Measurements from ENCODE around the gene ITGA6.

Gene ITGA6

DNA sequence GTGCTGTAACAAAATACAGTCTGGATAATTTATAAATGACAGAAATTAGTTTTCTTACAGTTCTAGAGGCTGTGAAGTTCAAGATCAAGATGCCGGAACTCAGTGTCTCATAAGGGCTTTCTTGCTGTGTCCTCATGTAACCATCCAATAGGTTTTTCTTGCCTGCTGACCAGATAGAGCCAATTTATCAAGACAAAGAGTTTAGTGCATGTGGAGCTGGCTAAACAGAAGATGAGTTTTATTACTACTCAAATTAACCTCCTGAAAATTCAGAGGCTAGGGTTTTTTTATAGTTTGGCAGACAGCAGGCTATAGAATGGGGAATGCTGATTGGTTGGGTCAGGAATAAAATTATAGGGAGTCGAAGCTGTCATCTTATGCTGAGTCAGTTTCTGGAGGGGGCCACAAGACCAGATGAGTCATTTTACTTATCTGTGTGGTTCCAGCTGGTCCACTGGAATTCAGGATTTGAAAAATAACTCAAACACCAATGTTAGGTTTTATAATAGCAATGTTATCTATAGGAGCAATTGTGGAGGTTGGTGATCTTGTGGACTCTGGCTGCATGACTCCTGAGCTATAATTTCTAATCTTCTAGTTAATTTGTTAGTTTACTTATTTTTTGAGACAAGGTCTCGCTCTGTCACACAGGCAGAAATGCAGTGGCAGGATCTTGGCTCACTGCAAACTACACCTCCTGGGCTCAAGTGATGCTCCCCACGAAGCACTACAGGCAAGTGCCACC is 125.3 kb downstream of the ITGA6 start:
- DNase-seq (ENCODE audit: extremely low spot score, insufficient read length, low read depth), result no peak
- FAIRE-seq, result no peak

GRCh38 chr2:172554352-172555271 is 127.2 kb downstream of the ITGA6 start:
- FAIRE-seq (peak; percentile 12), DNase-seq (ENCODE audit: extremely low spot score, insufficient read length, low read depth) (no peak)

GRCh38 chr2:172555272-172555521 is 127.8 kb downstream of the ITGA6 start:
- DNase-seq (ENCODE audit: extremely low spot score, insufficient read length, low read depth) (no peak), FAIRE-seq (no peak)

Data from GM18507 (cell line).